ENCODE data around the gene GTPBP3.

Gene GTPBP3

DNA sequence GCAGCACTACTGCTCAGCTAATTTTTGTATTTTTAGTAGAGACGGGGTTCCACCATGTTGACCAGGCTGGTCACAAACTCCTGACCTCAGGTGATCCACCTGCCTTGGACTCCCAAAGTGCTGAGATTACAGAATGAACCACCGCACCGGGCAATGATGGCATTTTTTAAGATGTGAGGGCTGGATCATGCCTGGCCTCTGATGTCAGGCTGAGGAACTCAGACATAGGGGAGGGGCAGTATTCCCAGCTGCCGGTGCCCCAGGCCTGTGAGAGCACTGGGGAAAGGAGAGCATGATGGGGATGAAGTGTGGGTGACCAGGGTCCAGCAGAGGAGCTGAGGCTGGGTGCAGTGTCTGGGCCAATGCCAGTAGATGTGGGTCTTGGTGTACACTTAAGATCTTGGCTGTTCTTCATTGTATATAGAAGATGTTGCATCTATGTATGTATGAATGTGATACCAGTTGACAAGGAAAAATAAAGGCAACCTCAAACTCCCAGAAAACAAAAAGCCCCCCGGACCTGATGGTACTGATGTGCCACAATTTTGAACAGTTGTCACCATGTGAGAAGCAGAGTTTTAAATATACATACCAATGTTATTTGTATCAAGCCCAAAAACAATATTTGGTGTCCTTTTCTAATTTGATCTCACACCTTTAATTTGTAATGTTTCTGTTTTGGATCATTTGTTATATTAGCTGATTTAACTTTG lies 43.2 kb downstream of the GTPBP3 start:
- no peak for DNase-seq (ENCODE audit: low spot score)
- TF ChIP-seq CTCF (IDR thresholded peaks at IDR 0.05), result no peak
- Histone ChIP-seq H3K4me3 (no peak overlapping the region), H3K27ac (no peak overlapping the region)

DNA sequence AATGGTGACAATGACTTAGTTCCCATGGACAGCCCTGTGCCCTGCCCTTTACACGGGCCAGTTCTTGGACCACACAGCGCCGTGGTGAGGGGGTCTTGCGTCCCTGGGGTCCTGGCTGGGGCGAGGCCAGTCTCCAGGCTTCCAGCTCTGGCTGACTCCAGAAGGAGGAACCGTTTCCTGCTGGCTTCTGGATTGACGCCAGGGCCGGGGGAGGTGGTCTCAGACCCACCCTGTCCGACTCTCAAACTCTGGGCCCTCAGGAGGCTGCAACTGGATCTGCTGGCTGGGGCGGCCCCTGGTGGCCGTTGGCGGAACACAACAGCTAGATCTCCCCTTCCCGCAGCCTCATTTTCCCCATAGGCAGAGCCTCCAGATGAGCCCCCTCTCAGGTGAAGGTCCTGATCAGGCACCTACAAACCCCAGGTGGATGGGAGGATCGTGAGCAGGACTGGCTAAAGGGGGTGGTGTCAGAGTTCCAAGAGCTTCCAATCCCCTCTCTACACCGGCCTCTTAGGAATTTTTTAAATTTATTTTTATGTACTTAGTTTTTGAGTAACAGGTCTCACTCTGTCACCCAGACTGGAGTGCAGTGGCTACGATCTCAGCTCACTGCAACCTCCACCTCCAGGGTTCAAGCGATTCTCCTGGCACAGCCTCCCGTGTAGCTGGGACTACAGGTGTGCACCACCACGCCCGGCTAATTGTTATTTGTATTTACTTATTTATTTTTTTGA lies 48.7 kb downstream of the GTPBP3 start:
- no peak for DNase-seq (ENCODE audit: low spot score)
- no peak overlapping the region for H3K4me3 ChIP-seq
- TF ChIP-seq CTCF (IDR thresholded peaks at IDR 0.05), result peak; percentile 93
- no peak overlapping the region for H3K27ac ChIP-seq

GRCh38 chr19:17389288-17389687 lies 51.9 kb downstream of the GTPBP3 start:
- no peak overlapping the region for H3K4me3 ChIP-seq
- DNase-seq (ENCODE audit: low spot score), result no peak
- no peak for TF ChIP-seq CTCF (IDR thresholded peaks at IDR 0.05)
- no peak overlapping the region for H3K27ac ChIP-seq

- no peak for TF ChIP-seq CTCF (IDR thresholded peaks at IDR 0.05)
- peak overlapping the region; percentile 72 for H3K4me3 ChIP-seq
- no peak for DNase-seq (ENCODE audit: low spot score)
- no peak overlapping the region for H3K27ac ChIP-seq
These were observed 52.8 kb downstream of the GTPBP3 start for GRCh38 chr19:17389957-17390664.

GRCh38 chr19:17390665-17391370 lies 53.5 kb downstream of the GTPBP3 start:
- Histone ChIP-seq H3K27ac (peak overlapping the region in 1 of 2 donors; percentile 19), H3K4me3 (peak overlapping the region; percentile 72)
- peak; percentile 81 for TF ChIP-seq CTCF (IDR thresholded peaks at IDR 0.05)
- DNase-seq (ENCODE audit: low spot score), result peak; percentile 93

DNA sequence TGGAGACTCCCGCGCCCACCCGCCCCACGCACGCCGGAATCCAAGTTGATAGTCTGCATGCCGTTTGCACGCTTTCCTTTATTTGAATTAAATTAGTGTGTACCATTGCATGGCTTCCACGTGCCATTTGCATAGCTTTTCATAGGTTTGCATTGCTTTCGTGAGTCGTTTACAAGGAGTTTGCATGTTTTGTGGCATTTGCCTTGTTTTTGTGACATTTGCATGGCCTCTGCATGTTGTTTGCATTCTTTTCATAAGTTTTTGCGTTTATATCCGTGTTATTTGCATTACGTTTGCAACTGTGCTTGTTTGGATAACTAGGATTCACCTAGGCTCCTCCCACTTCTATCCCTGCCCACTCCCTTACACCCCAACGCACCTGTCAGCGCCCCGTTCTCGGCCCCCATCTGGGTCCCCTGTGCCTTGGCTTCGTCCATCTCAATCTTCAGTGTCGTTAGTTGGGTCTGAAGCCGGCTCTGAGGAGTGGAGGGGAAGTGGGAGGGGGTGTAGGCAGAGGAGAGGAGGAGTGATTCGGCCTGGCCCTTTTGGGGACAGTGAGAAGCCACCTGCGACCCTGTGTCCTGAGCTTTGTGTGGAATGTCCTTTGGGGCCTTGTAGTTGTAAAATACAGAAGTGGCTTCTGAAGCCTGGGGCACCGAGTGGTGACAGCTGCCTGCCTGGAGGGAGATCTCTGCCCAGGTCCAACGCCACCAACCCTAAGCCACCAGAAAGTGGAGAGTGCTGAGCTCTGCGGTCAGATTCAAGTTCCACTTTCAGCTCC lies 54.2 kb downstream of the GTPBP3 start:
- H3K27ac ChIP-seq, result no peak overlapping the region
- peak overlapping the region; percentile 72 for H3K4me3 ChIP-seq
- TF ChIP-seq CTCF (IDR thresholded peaks at IDR 0.05), result no peak
- DNase-seq (ENCODE audit: low spot score), result no peak

Data from coronary artery (tissue), 2 donors.